Left forelimb (tissue), 1 donor: ENCODE data around the gene TYSND1.
A peak's percentile ranks its signal among the peaks of the same experiment; 100 is the strongest.
"Not testable (repeated sequence)": the region's sequence is repeated elsewhere in the genome, so short reads cannot be mapped to it uniquely, and the experiment has no call there.

ENCODE experiments used
- DNase-seq: peaks from one replicate; pipeline ENCODE4 v3.0.0-alpha.2; 2018; ENCODE audit warnings: low spot score

TYSND1 gene, protein sequence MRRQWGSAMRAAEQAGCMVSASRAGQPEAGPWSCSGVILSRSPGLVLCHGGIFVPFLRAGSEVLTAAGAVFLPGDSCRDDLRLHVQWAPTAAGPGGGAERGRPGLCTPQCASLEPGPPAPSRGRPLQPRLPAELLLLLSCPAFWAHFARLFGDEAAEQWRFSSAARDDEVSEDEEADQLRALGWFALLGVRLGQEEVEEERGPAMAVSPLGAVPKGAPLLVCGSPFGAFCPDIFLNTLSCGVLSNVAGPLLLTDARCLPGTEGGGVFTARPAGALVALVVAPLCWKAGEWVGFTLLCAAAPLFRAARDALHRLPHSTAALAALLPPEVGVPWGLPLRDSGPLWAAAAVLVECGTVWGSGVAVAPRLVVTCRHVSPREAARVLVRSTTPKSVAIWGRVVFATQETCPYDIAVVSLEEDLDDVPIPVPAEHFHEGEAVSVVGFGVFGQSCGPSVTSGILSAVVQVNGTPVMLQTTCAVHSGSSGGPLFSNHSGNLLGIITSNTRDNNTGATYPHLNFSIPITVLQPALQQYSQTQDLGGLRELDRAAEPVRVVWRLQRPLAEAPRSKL

DNA sequence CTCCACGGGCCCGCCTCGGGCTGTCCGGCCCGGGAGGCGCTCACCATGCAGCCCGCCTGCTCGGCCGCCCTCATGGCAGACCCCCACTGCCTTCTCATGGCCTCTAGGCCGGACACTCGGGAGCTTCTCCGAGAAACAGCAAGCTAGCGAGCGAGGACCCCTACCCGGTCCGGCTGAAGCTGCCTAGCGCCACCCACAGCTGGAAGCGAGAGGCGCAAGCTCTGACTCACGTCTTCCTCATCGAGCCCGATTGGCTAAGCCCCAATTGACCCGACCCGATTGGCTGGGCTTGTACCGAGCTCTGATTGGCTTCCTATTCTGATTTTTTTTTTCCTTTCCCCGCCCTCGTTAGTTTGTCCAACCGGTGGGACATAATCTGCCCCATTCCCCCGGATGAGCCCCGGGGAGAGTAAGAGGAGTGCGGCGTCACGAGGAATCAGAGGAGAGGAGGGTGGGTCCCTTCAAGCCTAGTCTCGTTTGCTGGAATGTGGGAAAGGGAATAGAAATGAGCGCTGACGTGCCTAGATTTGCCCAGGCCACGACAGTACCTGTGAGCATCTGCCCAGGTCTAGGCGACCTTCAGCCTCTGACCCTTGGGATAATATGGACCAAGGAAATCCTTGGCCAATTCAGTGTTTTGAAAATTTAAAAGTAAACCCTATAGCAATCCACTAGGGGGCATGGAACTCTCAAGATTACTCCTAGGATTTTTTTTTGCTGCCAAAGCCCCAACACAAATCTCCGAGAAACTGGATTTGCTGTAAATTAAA lies at the start of gene TYSND1:
TYSND1 (minus strand) TSS at position 212 of the 770 bp plus-strand sequence; CDS start at position 98, 114 bp downstream.
- DNase-seq: peak; percentile 95

DNA sequence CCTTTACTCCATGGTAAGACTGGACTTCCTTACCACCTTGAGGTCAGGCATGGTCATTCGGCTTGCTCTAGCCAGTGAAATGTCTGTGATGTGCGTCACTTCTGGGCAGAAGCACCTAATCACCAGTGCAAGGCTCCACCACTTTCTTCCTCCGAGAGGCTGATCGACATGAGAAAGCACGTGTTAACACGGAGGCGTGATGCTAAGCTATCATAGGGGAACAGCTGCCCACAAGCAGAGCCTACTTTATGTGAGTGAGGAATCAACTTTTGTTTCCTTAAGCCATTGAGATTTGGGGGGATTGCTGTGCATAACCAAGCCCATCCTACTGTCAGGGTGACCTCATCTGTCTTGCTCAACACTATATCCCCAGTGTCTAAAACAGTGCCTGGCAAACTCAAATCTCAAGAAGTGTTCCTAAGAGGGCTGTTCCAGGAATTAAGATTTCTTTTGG lies 46.9 kb upstream of the TYSND1 start:
- no peak for DNase-seq

DNA sequence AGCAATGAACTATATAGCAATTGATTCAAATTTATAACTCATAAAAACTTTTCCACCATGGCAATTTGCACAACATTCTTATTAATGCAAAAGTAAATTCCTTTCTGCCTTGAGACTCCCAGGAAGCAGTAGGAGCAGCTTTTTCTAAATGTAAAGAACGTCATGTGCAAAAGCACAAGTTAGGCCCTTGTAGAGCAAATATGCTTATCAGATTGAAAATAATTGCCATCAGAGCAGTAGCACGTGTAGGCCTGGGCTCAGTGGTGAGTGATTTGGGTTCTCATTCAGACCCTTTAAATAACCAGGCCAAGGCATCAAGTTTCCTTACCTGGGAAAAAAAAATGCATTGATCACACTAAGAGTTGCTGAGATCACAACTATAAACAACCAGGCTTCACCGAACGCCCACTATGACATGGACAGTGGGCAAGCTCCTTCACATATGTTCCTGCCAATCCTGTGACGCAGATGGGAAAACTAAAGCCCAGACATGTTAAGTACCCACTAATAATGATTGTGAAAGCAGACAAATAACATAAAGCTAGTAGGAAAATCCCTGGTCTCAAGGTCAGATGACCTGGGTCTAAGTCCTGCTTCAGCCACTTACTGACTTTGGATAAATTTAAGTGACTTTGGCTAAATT lies 45.9 kb upstream of the TYSND1 start:
- no peak for DNase-seq

DNA sequence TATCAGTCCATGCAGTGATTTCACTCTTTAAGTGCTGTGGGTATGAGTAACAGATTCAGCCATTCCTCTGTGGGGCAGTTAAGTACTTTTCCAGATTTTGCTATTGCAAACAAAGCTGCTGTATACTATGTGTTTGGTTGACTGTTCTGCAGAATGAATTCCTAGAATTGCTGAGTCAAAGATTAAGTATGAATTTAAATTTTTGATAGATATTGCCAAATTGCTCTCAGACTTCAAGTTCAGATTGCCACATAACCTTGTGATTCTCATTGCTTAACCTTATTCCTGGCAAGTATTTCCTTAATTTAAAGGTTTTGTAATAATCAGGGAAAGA lies 45.4 kb upstream of the TYSND1 start:
- no peak for DNase-seq

DNA sequence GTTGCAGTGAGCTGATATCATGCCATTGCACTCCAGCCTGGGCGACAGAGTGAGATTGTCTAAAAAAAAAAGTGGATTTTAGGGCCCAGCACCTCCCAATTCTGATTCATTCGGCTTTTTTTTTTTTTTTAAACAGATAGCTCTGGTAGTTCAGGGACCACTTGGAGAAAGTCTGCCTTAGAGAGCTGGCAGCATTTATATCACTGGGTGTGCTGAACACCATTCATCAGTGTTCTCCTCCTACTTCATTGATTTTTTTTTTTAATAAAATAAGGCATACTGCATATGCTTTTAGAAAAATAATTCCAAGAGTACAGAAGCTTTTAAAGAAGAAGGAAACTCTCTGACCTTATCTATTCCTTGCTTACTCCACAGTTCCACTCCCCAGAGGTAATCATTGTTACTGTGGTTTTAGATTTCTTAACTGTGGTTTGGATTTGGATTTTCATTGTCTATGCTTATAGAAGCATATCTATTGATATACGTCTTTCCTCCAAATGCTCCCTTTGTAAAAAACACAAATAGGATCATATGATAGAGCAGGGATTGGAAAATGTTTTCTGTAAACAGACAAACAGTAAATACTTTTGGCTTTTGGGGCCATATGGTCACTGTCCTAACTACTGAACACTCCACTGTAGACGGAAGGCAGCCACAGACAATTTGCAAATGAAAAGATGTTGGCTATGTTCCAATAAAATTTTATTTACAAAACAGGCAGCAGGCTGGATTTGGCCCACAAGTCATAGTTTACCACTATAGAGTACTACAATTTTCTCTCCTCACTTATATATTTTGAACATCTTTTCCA lies 44.9 kb upstream of the TYSND1 start:
- DNase-seq: no peak

DNA sequence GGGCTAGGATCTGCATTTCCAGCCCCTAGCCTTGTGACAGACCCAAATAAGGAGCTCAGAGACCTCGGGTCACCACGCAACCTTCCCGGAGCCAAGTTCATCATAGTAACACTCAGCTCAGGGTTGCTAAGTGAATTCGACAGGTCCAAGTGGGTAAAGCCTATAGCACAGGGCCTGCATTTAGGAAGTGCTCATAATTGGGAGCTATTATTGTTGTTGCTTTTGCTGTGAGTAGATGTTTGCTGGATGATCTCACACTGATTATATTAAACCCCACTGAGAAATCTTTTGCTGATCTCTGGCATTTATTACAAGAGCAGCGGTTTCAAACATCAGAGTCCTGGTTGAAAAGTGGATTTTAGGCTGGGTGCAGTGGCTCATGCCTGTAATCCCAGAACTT lies 44.1 kb upstream of the TYSND1 start:
- no peak for DNase-seq

DNA sequence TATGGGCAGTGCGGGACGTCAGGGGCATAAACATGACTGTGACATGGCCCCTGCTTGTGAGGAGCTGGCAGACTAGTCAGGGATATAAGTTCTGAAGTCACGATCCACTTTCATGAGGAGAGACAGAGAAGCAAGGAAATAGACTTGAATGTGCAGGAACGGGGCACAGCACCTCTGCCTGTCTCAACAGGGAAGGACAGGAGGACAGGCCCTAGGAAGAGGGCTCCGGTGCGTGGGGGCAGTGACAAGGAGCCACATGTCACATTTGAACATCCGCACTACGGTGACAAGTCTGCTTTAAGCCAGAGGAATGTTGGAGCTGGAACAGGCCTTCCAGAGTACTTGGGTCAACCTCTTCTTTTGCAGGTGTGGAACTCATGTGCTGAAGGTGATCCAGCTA lies 43.6 kb upstream of the TYSND1 start:
- no peak for DNase-seq

DNA sequence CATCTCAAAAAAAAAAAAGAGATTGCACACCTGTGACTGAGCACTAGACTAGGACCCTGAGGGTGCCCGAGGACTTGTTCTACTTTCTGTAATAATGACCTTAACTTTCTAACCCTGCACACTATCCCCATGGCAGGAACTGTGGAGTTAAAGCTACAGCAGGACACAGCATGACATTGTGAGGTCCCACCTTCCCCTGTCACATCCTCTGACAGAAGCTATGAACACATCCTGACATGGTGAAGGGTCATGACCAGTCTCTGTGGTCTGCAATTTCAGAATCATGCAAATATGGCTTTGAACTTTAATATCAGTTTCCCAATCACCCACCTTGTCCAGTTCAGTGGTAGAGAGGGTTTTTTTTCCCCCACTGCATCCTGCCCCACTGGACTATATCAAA lies 42.3 kb upstream of the TYSND1 start:
- DNase-seq: no peak

DNA sequence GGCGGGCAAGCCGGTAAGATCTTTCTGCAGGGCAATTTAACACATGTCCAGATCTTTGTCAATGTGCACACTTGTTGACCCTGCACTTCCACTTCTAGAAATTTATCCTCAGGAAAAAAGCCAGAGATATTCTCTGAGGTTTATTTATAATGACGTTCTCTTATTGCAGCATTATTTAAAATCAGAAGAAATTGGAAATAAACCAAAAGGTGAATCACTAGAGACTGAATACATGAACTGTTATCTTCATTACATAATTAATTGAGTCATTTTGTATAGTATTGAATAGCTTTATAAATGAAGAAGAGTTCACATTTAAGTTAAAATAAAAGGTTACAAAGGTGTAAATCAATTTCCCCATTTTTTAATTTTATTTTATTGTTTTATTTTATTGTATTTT lies 40.1 kb upstream of the TYSND1 start:
- no peak for DNase-seq

DNA sequence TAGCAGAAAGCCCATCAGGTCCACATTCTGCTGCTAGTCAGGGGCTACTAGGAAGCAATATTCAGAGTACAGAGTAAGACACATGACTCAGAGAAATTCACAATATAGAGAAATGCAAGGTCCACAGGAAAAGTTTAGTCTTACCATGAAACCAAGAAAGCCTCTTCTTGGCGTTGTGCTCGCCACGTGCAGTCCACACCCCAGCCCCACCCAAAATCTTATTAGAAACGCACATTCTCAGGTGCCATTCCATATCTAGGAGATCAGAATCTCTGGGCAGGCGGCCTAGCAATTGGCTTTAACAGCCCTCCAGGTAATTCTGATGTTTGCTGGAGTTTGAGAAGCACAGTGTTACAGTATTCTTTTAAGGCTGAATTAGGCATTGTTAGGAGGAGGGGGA lies 39.6 kb upstream of the TYSND1 start:
- no peak for DNase-seq

DNA sequence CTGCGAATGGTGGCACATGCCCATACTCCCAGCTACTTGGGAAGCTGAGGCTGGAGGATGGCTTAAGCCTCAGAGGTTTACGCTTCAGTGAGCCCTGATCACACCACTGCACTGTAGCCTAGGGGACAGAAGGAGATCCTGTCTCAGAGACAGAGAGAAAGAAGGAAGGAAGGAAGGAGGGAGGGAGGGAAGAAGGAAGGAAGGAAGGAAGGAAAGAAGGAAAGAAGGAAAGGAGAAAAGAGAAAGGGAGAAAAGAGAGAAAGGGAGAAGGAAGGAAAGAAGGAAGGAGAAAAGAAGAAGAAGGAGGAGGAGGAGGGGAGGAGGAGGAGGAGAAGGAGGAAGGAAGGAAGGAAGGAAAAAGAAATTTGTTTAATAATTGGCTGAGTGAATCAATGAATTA lies 36.8 kb upstream of the TYSND1 start:
- no peak for DNase-seq

DNA sequence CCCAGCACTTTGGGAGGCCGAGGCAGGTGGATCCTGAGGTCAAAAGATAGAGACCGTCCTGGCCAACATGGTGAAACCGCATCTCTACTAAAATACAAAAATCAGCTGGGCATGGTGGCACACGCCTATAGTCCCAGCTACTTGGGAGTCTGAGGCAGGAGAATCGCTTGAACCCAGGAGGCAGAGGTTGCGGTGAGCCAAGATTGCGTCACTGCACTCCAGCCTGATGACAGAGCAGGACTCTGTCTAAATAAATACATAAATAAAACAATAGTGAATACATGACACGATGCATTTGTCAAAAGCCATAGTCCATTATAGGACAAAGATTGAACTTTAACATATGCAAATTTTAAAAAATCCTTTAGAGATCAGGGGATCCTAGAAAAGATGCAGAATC lies 32.7 kb upstream of the TYSND1 start:
- DNase-seq: not testable (repeated sequence)

DNA sequence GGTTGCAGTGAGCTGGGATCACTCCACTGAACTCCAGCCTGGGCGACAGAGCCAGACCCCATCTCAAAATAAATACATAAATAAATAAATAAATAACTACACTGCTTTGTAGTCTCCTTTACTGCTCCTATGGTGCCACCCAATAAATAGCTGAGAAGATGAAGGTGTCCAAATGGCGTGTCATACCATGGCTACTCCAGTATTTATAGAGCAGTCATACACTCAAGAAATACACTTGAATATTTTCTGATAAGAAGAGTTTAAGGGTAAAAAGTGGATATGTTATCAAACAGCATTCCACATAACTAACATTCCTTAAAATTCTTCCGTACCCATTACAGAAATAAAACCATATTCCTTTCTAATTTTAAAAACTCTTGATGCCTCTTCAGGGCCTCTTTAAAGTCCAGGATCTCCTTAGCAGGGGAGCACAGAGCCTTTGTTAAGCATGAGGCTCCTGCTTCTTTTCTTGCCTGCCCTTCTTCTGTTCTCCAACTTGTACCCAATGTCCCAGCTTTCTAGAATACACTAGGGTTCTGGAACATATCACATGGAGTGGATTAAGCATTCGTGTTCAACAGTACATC lies 31.7 kb upstream of the TYSND1 start:
- no peak for DNase-seq

DNA sequence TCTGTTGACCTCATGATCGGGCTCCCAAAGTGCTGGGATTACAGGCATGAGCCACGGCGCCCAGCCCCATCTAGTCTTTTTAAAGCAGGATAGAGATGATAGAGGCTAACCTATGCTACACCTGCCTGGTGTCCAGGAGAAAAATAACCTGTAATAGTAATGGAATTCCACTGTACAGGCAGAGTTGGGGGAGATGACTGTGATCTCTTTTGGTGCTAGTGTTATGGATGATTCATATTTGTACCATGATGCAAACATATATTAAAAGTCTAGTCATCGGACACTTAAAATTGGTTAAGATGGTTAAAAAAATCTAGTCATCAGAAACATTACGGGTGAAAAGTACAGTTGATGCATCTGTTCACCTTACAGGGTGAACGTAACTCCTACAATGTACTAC lies 29.9 kb upstream of the TYSND1 start:
- DNase-seq: no peak

DNA sequence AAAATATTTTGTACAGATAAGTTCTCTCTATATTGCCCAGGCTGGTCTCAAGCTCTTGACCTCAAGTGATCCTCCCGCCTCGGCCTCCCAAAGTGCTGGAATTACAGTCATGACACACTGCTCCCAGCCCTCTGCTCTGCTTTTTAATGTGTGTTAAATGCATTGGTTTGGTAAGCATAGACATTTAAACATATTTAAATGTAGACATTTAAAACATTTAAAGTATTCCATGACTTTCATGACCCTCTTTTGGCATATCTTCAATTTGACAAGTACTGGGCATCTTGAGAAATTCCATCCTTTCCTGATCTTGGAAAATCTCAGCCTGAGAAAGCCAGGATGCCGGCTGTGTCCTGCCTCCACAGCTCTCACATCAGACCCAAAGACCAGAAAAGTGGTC lies 29.0 kb upstream of the TYSND1 start:
- DNase-seq: no peak

DNA sequence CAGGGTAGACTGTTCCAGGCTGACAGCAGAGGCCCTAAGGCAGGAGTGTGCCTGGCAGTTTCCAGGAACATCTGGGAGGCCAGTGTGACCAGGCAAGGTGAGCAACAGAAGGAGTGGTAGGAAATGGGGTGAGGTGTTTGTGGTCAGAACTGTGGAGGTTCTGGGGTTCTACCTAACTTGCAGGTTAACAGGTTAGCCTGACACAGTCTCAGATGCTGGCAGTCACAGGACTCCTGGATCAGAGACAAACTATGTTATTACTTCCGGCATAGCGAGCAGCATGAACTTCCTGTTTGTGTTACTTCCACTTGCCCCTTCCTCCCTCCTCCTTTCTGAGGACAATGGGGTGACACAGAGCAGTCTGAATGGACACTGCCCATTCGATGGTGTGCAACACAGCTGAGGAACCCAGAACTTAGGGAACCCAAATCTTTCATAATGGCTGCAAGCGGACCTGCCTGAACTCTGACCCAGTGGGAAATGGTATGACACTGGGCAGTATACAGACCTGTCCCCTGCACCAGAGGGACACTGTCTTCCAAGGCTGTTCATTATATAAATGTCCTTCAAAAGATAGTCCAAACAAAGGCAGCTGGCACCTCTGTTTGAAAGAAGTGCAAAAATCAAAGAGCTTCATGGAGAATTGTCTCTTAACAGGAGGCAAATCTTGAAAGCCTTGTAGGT lies 27.7 kb upstream of the TYSND1 start:
- DNase-seq: no peak

DNA sequence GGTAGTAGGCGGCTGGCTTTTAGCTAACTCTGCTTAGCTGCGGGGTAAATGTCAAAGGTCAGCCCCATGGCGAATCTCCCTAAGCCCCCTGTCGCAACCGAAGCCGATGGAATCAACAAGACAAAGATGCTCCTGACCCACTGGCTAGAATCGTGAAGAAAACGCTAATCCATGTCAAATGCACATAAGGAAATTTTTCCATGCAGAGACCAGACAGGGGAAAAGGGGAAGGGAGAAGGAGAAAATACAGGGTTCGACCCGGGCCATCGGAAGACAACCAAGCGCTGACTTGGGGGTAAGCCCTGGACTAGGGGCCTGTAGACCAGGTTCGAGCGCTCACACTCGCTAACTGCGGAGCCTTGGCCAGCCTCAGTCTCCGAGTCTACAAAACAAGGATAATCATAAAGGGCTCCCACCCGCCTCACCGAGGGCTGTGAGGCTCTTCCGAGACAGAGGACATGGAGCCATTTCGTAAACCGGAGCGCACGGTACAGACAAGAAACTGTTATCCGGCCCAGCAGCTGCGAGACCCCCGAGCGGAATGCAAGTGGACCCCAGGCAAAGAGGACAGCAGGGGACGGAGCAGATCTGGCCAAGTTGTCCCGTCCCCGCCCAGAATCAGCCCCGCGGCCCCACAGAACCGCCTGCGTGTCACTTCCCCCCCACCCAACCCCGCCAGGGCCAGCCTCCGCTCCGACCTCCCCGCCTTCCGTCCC lies 23.3 kb upstream of the TYSND1 start:
- DNase-seq: no peak

DNA sequence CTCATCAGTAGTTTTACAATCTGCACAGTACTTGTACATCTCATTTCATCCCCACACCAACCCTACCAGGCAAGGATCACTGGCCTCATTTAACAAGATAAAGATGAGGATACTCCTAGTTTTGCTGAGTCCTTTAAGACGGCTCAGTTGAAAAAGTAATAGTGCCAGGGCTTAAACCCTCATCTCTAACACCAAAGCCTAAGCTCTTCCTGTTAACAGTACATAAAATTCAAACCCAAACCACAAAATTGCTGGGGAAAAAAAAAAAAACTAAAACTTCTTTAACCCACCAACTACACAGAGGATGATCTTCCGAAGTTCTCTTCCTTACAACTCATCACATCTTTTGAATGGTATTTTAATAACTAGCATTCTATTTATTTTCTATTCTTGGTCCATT lies 22.5 kb upstream of the TYSND1 start:
- DNase-seq: no peak

DNA sequence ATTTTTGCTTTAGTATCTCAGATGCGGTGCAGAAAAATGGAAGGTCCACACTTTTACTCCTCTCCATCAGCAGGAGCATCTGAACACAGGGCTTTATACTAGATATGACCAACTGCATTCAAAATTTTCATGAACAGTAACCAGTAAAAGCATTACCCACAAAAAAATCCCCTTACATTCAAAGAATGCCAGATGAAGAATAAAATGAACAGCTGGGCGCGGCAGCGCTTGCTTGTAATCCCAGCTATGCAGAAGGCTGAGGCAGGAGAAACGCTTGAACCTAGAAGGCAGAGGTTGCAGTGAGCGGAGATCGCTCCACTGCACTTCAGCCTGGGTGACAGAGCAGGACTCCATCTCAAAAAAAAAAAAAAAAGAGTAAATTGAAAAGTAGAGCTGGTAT lies 20.7 kb upstream of the TYSND1 start:
- DNase-seq: no peak

DNA sequence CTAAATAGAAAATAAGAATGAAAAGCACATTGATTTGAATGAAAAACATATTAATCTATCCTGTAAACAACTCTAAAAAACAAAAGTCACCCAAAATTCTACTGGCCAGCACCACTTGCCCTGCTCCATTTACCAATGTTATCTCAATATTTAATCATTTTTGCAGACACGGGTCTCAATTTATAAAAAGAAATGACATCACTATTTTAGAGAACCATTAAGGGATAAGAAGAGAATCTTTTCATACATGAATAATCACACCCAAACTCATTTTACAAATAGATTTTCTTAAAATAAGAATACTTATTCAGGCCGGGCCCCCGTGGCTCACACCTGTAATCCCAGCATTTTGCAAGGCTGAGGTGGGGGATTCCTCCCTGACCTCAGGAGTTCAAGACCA lies 19.9 kb upstream of the TYSND1 start:
- no peak for DNase-seq
